OCI-LY1 (cell line): Measurements from ENCODE around the gene EIF5A.

ENCODE experiments used
- CTCF ChIP-seq: fragments of 200-600 bp; sonication (generic), shearing (Covaris generic); IDR thresholded peaks from 2 replicates; pipeline ENCODE4 v1.5.1; 2017; ENCODE audit warnings: mild to moderate bottlenecking, antibody characterized with exemption, low read length, moderate library complexity, mixed read lengths
- EZH2 ChIP-seq: fragments of 200-600 bp; sonication (generic), shearing (Covaris generic); IDR thresholded peaks from 2 replicates; pipeline ENCODE4 v1.8.0; 2017; ENCODE audit warnings: borderline replicate concordance, mixed run types, mild to moderate bottlenecking, antibody characterized with exemption, low read length, moderate library complexity, mixed read lengths

GRCh38 chr17:7315570-7316235, 8.3 kb downstream of the EIF5A start:
- TF ChIP-seq CTCF = no peak
- TF ChIP-seq EZH2 = no peak
